H9 (cell line): ENCODE data around the gene DLG2. TPM values are rescaled to one million over a fixed set of nuclear protein-coding genes. Genes with fewer than 3 reads are reported as not detected.

Experiments used
- DNase-seq: peaks from one replicate; pipeline ENCODE4 v3.0.0-alpha.2; 2017
- H2AFZ ChIP-seq: one replicate; pipeline ENCODE4 v1.6.1; 2013; ENCODE audit warnings: mild to moderate bottlenecking, low read length, control low read depth, moderate library complexity
- H2AK5ac ChIP-seq: 2 replicates; pipeline ENCODE4 v1.6.1; 2013; ENCODE audit warnings: low read length, control low read depth, mixed read lengths; ENCODE audit not compliant: insufficient read length
- H2BK120ac ChIP-seq: one replicate; pipeline ENCODE4 v1.6.1; 2013; ENCODE audit warnings: low read depth, mild to moderate bottlenecking, low read length, control low read depth, inconsistent platforms; ENCODE audit not compliant: poor library complexity, severe bottlenecking
- H2BK12ac ChIP-seq: 2 replicates; pipeline ENCODE4 v1.6.1; 2013; ENCODE audit warnings: low read length, control low read depth, mixed read lengths, low read depth; ENCODE audit not compliant: insufficient read length
- H2BK15ac ChIP-seq: 2 replicates; pipeline ENCODE4 v1.6.1; 2013; ENCODE audit warnings: low read depth, low read length, control low read depth
- H2BK20ac ChIP-seq: one replicate; pipeline ENCODE4 v1.6.1; 2013; ENCODE audit warnings: low read depth, mild to moderate bottlenecking, low read length, control low read depth, inconsistent platforms; ENCODE audit not compliant: poor library complexity, severe bottlenecking
- H2BK5ac ChIP-seq: 2 replicates; pipeline ENCODE4 v1.6.1; 2013; ENCODE audit warnings: low read length, control low read depth, mixed read lengths; ENCODE audit not compliant: insufficient read length
- H3K14ac ChIP-seq: 2 replicates; pipeline ENCODE4 v1.6.1; 2013; ENCODE audit warnings: low read length, control low read depth; ENCODE audit not compliant: insufficient read depth
- H3K18ac ChIP-seq: 2 replicates; pipeline ENCODE4 v1.6.1; 2013; ENCODE audit warnings: low read depth, mild to moderate bottlenecking, mixed read lengths, low read length, control low read depth; ENCODE audit not compliant: insufficient read length
- H3K23ac ChIP-seq: 2 replicates; pipeline ENCODE4 v1.6.1; 2013; ENCODE audit warnings: low read length, control low read depth, mixed read lengths, low read depth; ENCODE audit not compliant: insufficient read length
- H3K23me2 ChIP-seq: 2 replicates; pipeline ENCODE4 v1.6.1; 2013; ENCODE audit warnings: low read depth, mild to moderate bottlenecking, mixed read lengths, low read length, control low read depth; ENCODE audit not compliant: insufficient read length, poor library complexity, severe bottlenecking
- H3K27ac ChIP-seq: 2 replicates; pipeline ENCODE4 v1.5.1; 2013; ENCODE audit warnings: low read length, control low read depth, mixed read lengths, low read depth; ENCODE audit not compliant: insufficient read length
- H3K27me3 ChIP-seq: 2 replicates; pipeline ENCODE4 v1.6.1; 2013; ENCODE audit warnings: low read length, control low read depth, inconsistent platforms; ENCODE audit not compliant: insufficient read depth
- H3K4ac ChIP-seq: 2 replicates; pipeline ENCODE4 v1.6.1; 2013; ENCODE audit warnings: low read depth, mild to moderate bottlenecking, control low read depth, inconsistent platforms, low read length, moderate library complexity
- H3K4me1 ChIP-seq: 2 replicates; pipeline ENCODE4 v1.6.1; 2013; ENCODE audit warnings: low read length, control low read depth, inconsistent platforms; ENCODE audit not compliant: insufficient read depth
- H3K4me2 ChIP-seq: 2 replicates; pipeline ENCODE4 v1.6.1; 2013; ENCODE audit warnings: low read length, control low read depth, mixed read lengths; ENCODE audit not compliant: insufficient read length, insufficient read depth
- H3K56ac ChIP-seq: 2 replicates; pipeline ENCODE4 v1.6.1; 2013; ENCODE audit warnings: low read depth, mild to moderate bottlenecking, mixed read lengths, low read length, control low read depth; ENCODE audit not compliant: insufficient read length
- H3K79me1 ChIP-seq: 2 replicates; pipeline ENCODE4 v1.6.1; 2013; ENCODE audit warnings: low read depth, mild to moderate bottlenecking, moderate library complexity, low read length, control low read depth, inconsistent platforms; ENCODE audit not compliant: insufficient read depth, poor library complexity, severe bottlenecking
- H3K79me2 ChIP-seq: 2 replicates; pipeline ENCODE4 v1.6.1; 2013; ENCODE audit warnings: low read length, control low read depth, inconsistent platforms; ENCODE audit not compliant: insufficient read depth
- H3K9ac ChIP-seq: 2 replicates; pipeline ENCODE4 v1.6.1; 2013; ENCODE audit warnings: low read length, control low read depth, mixed read lengths; ENCODE audit not compliant: insufficient read length; ENCODE audit errors: extremely low read depth
- H3K9me3 ChIP-seq: one replicate; pipeline ENCODE4 v1.6.1; 2013; ENCODE audit warnings: low read depth, low read length, inconsistent platforms; ENCODE audit not compliant: control insufficient read depth
- H3T11ph ChIP-seq: one replicate; pipeline ENCODE4 v1.6.1; 2013; ENCODE audit warnings: mild to moderate bottlenecking, low read length, control low read depth, inconsistent platforms
- H4K20me1 ChIP-seq: one replicate; pipeline ENCODE4 v1.6.1; 2013; ENCODE audit not compliant: control insufficient read depth, insufficient read length, insufficient read depth
- H4K5ac ChIP-seq: 2 replicates; pipeline ENCODE4 v1.6.1; 2013; ENCODE audit warnings: low read depth, mild to moderate bottlenecking, mixed read lengths, low read length, control low read depth; ENCODE audit not compliant: insufficient read length
- H4K8ac ChIP-seq: replicated peaks from 2 replicates; pipeline ENCODE4 v1.6.1; 2013; ENCODE audit warnings: low read length, control low read depth, mixed read lengths, low read depth; ENCODE audit not compliant: insufficient read length
- H4K91ac ChIP-seq: 2 replicates; pipeline ENCODE4 v1.6.1; 2013; ENCODE audit warnings: low read depth, mild to moderate bottlenecking, moderate library complexity, mixed read lengths, low read length, control low read depth; ENCODE audit not compliant: insufficient read length
- H3K27ac Mint-ChIP-seq, 3 experiments: 2 replicates in 2 of 3; 3 replicates in 1 of 3; pipeline ENCODE4 v1.8.0; 2020 to 2021; ENCODE audit warnings: mixed read lengths in 3 of 3, mild to moderate bottlenecking in 1 of 3, moderate library complexity in 1 of 3
- H3K27me3 Mint-ChIP-seq: 2 replicates; pipeline ENCODE4 v1.8.0; 2021; ENCODE audit warnings: low read depth, mild to moderate bottlenecking, moderate library complexity, mixed read lengths
- H3K36me3 Mint-ChIP-seq, 3 experiments: 2 replicates in 2 of 3; 3 replicates in 1 of 3; pipeline ENCODE4 v1.8.0; 2020 to 2021; ENCODE audit warnings: low read depth in 3 of 3, mixed read lengths in 3 of 3; ENCODE audit not compliant: insufficient read depth in 1 of 3
- H3K4me1 Mint-ChIP-seq, 2 experiments: 2 replicates each; pipeline ENCODE4 v1.8.0; 2020; ENCODE audit warnings: mixed read lengths in 2 of 2
- H3K4me3 Mint-ChIP-seq, 2 experiments: 2 replicates in 1 of 2; 3 replicates in 1 of 2; pipeline ENCODE4 v1.8.0; 2020 to 2021; ENCODE audit warnings: mild to moderate bottlenecking in 2 of 2, mixed read lengths in 2 of 2, moderate library complexity in 1 of 2
- H3K9me3 Mint-ChIP-seq, 2 experiments: 2 replicates in 1 of 2; 3 replicates in 1 of 2; pipeline ENCODE4 v1.8.0; 2020; ENCODE audit warnings: mild to moderate bottlenecking in 2 of 2, mixed read lengths in 2 of 2, moderate library complexity in 1 of 2
- CTCF ChIP-seq: fragments of 200-600 bp; sonication (generic); conservative IDR thresholded peaks from 3 replicates; pipeline ENCODE4 v1.8.0; 2021; ENCODE audit warnings: antibody characterized with exemption, mild to moderate bottlenecking
- whole genome bisulfite sequencing: extraction: QIAGEN DNeasy Blood & Tissue Kit; methylation state at CpG from one replicate; pipeline ENCODE4 v1.1.7; 2013; ENCODE audit warnings: missing lambda C conversion rate, low lambda C conversion rate, mixed read lengths; ENCODE audit not compliant: insufficient read length; ENCODE audit errors: extremely low coverage; 5-methylcytosine and 5-hydroxymethylcytosine counted together
- total RNA-seq: library from RNA; stranded (reverse); gene quantifications from 2 replicates; pipeline ENCODE4 v1.2.1, GENCODE V29; 2021

DLG2 gene
- total RNA-seq, 1 experiment from 2014 or later: 8.0 TPM

GRCh38 chr11:84227970-84228665, 1399.0 kb downstream of the DLG2 start:
- Histone ChIP-seq H4K91ac (no peak overlapping the region), H3K27ac (no peak overlapping the region), H3K56ac (no peak overlapping the region), H3K14ac (no peak overlapping the region), H3K79me1 (no peaks in the 10 kb centered on the region), H4K20me1 (no peaks in the 10 kb centered on the region), H4K5ac (no peak overlapping the region), H2BK5ac (no peak overlapping the region), H2BK120ac (no peak overlapping the region), H3K27me3 (no peaks in the 10 kb centered on the region), H4K8ac (no peak overlapping the region), H2BK15ac (no peak overlapping the region), H3T11ph (no peak overlapping the region), H3K4me1 (no peaks in the 10 kb centered on the region), H3K9ac (no peak overlapping the region), H3K23ac (no peak overlapping the region), H3K9me3 (no peaks in the 10 kb centered on the region), H2AK5ac (no peak overlapping the region), H3K4ac (no peak overlapping the region), H3K23me2 (no peaks in the 10 kb centered on the region), H2AFZ (no peak overlapping the region), H2BK20ac (no peak overlapping the region), H3K79me2 (no peaks in the 10 kb centered on the region), H2BK12ac (no peak overlapping the region), H3K18ac (no peak overlapping the region), H3K4me2 (no peak overlapping the region)
- TF ChIP-seq CTCF: no peak
- WGBS: no CpG with 5 or more reads among the region's 3 CpGs
- no peaks in the 10 kb centered on the region for H3K4me1 Mint-ChIP-seq
- no peak overlapping the region for H3K4me3 Mint-ChIP-seq
- no peaks in the 10 kb centered on the region for H3K36me3 Mint-ChIP-seq
- H3K27ac Mint-ChIP-seq: no peak overlapping the region
- no peaks in the 10 kb centered on the region for H3K27me3 Mint-ChIP-seq
- DNase-seq: no peak
- H3K9me3 Mint-ChIP-seq: no peaks in the 10 kb centered on the region
